SU-DHL-6 (cell line): ENCODE data around the gene CCDC73.

ENCODE experiments used
- H2AFZ ChIP-seq: fragments of 200-600 bp; sonication (generic); 2 replicates; pipeline ENCODE4 v1.6.1; 2014; ENCODE audit warnings: low read depth, mild to moderate bottlenecking, moderate library complexity, mixed read lengths, antibody characterized with exemption, low read length; ENCODE audit not compliant: severe bottlenecking
- H3F3A ChIP-seq: fragments of 200-600 bp; shearing (Covaris generic); 2 replicates; pipeline ENCODE4 v1.6.0; 2016; ENCODE audit warnings: antibody characterized with exemption, mild to moderate bottlenecking; ENCODE audit not compliant: insufficient read depth
- H3K27ac ChIP-seq: fragments of 200-600 bp; sonication (generic); 2 replicates; pipeline ENCODE4 v1.5.1; 2016; ENCODE audit warnings: low read depth, mild to moderate bottlenecking, low read length, moderate library complexity, mixed read lengths
- H3K27me3 ChIP-seq: fragments of 200-600 bp; sonication (generic), shearing (Covaris generic); 2 replicates; pipeline ENCODE4 v1.6.0; 2014; ENCODE audit warnings: mild to moderate bottlenecking, low read length
- H3K36me3 ChIP-seq: fragments of 200-600 bp; sonication (generic); 2 replicates; pipeline ENCODE4 v1.6.1; 2014; ENCODE audit warnings: mild to moderate bottlenecking, low read length, mixed read lengths
- H3K4me2 ChIP-seq: fragments of 300-600, 200-600 bp; shearing (Covaris generic), sonication (generic); 2 replicates; pipeline ENCODE4 v1.6.0; 2014; ENCODE audit warnings: low read length, low read depth, mild to moderate bottlenecking; ENCODE audit not compliant: poor library complexity, severe bottlenecking
- H3K4me3 ChIP-seq: fragments of 200-600 bp; sonication (generic); 2 replicates; pipeline ENCODE4 v1.5.1; 2014; ENCODE audit warnings: antibody characterized with exemption, low read length, mild to moderate bottlenecking, mixed read lengths; ENCODE audit not compliant: insufficient read depth, poor library complexity, severe bottlenecking
- H3K79me2 ChIP-seq: fragments of 200-600 bp; sonication (generic); 2 replicates; pipeline ENCODE4 v1.6.1; 2014; ENCODE audit warnings: mild to moderate bottlenecking, low read length, moderate library complexity; ENCODE audit not compliant: insufficient read depth
- H3K9ac ChIP-seq: fragments of 200-600 bp; sonication (generic); 2 replicates; pipeline ENCODE4 v1.7.0; 2014; ENCODE audit warnings: mild to moderate bottlenecking, low read length
- H3K9me2 ChIP-seq: fragments of 200-600 bp; sonication (generic); replicated peaks from 2 replicates; pipeline ENCODE4 v1.6.1; 2014; ENCODE audit warnings: low read length; ENCODE audit not compliant: insufficient read depth
- H3K9me3 ChIP-seq: fragments of 200-600 bp; sonication (generic); 2 replicates; pipeline ENCODE4 v1.6.1; 2014; ENCODE audit warnings: low read length, mixed read lengths; ENCODE audit not compliant: insufficient read depth
- H4K20me1 ChIP-seq: fragments of 200-600 bp; sonication (generic); 2 replicates; pipeline ENCODE4 v1.6.1; 2014; ENCODE audit warnings: low read depth, mild to moderate bottlenecking, antibody characterized with exemption, low read length, moderate library complexity, mixed read lengths
- CTCF ChIP-seq: fragments of 200-600 bp; sonication (generic); IDR thresholded peaks from one replicate; pipeline ENCODE4 v1.5.1; 2017; ENCODE audit warnings: antibody characterized with exemption, mild to moderate bottlenecking, low read length, moderate library complexity; ENCODE audit not compliant: insufficient read depth, poor library complexity, severe bottlenecking
- EZH2phosphoT487 ChIP-seq: fragments of 200-600 bp; sonication (generic), shearing (Covaris generic); conservative IDR thresholded peaks from 2 replicates; pipeline ENCODE4 v1.6.1; 2018; ENCODE audit warnings: mild to moderate bottlenecking, antibody characterized with exemption, low read length, moderate library complexity, mixed read lengths

Gene CCDC73

GRCh38 chr11:32820497-32820896 lies 26.0 kb upstream of the CCDC73 start:
- Histone ChIP-seq H3K4me2 (no peak overlapping the region), H3K9me2 (no peaks in the 10 kb centered on the region), H3K9ac (no peak overlapping the region), H3K27me3 (no peaks in the 10 kb centered on the region), H3K36me3 (no peaks in the 10 kb centered on the region), H3K4me3 (no peak overlapping the region), H3F3A (no peaks in the 10 kb centered on the region), H3K27ac (no peak overlapping the region), H4K20me1 (no peaks in the 10 kb centered on the region), H3K9me3 (no peaks in the 10 kb centered on the region), H2AFZ (no peak overlapping the region), H3K79me2 (no peaks in the 10 kb centered on the region)
- TF ChIP-seq EZH2phosphoT487, result no peak
- no peak for TF ChIP-seq CTCF

GRCh38 chr11:32819187-32819586 lies 24.7 kb upstream of the CCDC73 start:
- Histone ChIP-seq H3K79me2 (no peaks in the 10 kb centered on the region), H3K27me3 (no peaks in the 10 kb centered on the region), H3F3A (no peaks in the 10 kb centered on the region), H3K9me2 (no peaks in the 10 kb centered on the region), H2AFZ (no peak overlapping the region), H3K9ac (no peak overlapping the region), H3K4me3 (no peak overlapping the region), H3K27ac (no peak overlapping the region), H3K4me2 (no peak overlapping the region), H3K36me3 (no peaks in the 10 kb centered on the region), H4K20me1 (no peaks in the 10 kb centered on the region), H3K9me3 (no peaks in the 10 kb centered on the region)
- TF ChIP-seq CTCF, result no peak
- no peak for TF ChIP-seq EZH2phosphoT487

GRCh38 chr11:32817852-32818183 lies 23.4 kb upstream of the CCDC73 start:
- Histone ChIP-seq H3K9me2 (no peaks in the 10 kb centered on the region), H2AFZ (no peak overlapping the region), H3K4me3 (no peak overlapping the region), H3K9ac (no peak overlapping the region), H4K20me1 (no peaks in the 10 kb centered on the region), H3K79me2 (no peaks in the 10 kb centered on the region), H3K27me3 (no peaks in the 10 kb centered on the region), H3K27ac (no peak overlapping the region), H3K36me3 (no peaks in the 10 kb centered on the region), H3K9me3 (no peaks in the 10 kb centered on the region), H3F3A (no peaks in the 10 kb centered on the region), H3K4me2 (no peak overlapping the region)
- TF ChIP-seq EZH2phosphoT487 (no peak), CTCF (no peak)
